ENCODE results near the gene MAPKAPK3. TPM values are rescaled to one million over a fixed set of nuclear protein-coding genes. Genes with fewer than 3 reads are reported as not detected.

Gene MAPKAPK3
- 412 TPM for total RNA-seq
- long read RNA-seq, transcript MAPKAPK3-201 (11 exons, 2,500 nt) = major isoform, 265 of 647 reads
- long read RNA-seq, transcript MAPKAPK3-208 (11 exons, 2,563 nt) = minor isoform, 160 of 647 reads
- long read RNA-seq, partial matches to known transcripts = 174 of 647 reads
- long read RNA-seq, other reads (novel, unspliced or antisense) = 47 of 647 reads

GRCh38 chr3:50617096-50617791, at the start of gene MAPKAPK3:
TSS of gene MAPKAPK3 (plus strand) at chr3:50617151. CDS start at chr3:50617566, 415 bp downstream.
- peak; percentile 85 for DNase-seq (ENCODE audit: missing footprints)
- intact Hi-C loops (cut with DNase I) = loop anchor here (5.0 kb wide), 2 partner anchors 755 to 775 kb away; partner anchors contain the start of gene RBM15B
- peak; percentile 29 for ATAC-seq

GRCh38 chr3:50567386-50568167, 49.4 kb upstream of the MAPKAPK3 start, which contains the start of gene C3orf18:
TSS of gene C3orf18 (minus strand) at chr3:50567747. CDS start at chr3:50565699, 2,048 bp downstream.
- peak; percentile 83 for ATAC-seq
- intact Hi-C loops (cut with DNase I) = loop anchor here (2.0 kb wide), 1 partner anchor 817 kb away; the partner anchor contains the start of gene MANF

GRCh38 chr3:50568947-50569749, 47.8 kb upstream of the MAPKAPK3 start, which contains the start of gene HEMK1:
TSS of gene HEMK1 (plus strand) at chr3:50569522. CDS start at chr3:50571105, 1,583 bp downstream.
- DNase-seq (ENCODE audit: missing footprints) = peak; percentile 99
- intact Hi-C loops (cut with DNase I) = loop anchor here (2.0 kb wide), 1 partner anchor 816 kb away; the partner anchor contains the start of gene MANF
- peak; percentile 90 for ATAC-seq

More at GRCh38 chr3:50567386-50568167, 49.4 kb upstream of the MAPKAPK3 start, which contains the start of gene C3orf18:
- peak; percentile 98 for DNase-seq (ENCODE audit: missing footprints)

- intact Hi-C loops (cut with DNase I) = loop anchor here (5.0 kb wide), 1 partner anchor 82 kb away; no protein-coding TSS in a partner anchor
- ATAC-seq (no peak), DNase-seq (ENCODE audit: missing footprints) (no peak)
Measured at GRCh38 chr3:50570508-50571279, 46.3 kb upstream of the MAPKAPK3 start.

- intact Hi-C loops (cut with DNase I) = loop anchor here (5.0 kb wide), 1 partner anchor 81 kb away; no protein-coding TSS in a partner anchor
- DNase-seq (ENCODE audit: missing footprints) (no peak), ATAC-seq (no peak)
Measured at GRCh38 chr3:50571486-50571885, 45.5 kb upstream of the MAPKAPK3 start.

- ATAC-seq (peak; percentile 29), DNase-seq (ENCODE audit: missing footprints) (peak; percentile 86)
- intact Hi-C loops (cut with DNase I) = loop anchor here (1.0 to 5.0 kb wide), 2 partner anchors 40 to 80 kb away; no protein-coding TSS in a partner anchor
Measured at GRCh38 chr3:50572158-50572557, 44.8 kb upstream of the MAPKAPK3 start.

- no peak for DNase-seq (ENCODE audit: missing footprints)
- intact Hi-C loops (cut with DNase I) = loop anchor here (1.0 to 5.0 kb wide), 2 partner anchors 39 to 79 kb away; no protein-coding TSS in a partner anchor
- no peak for ATAC-seq
Measured at GRCh38 chr3:50572801-50573371, 44.1 kb upstream of the MAPKAPK3 start.

GRCh38 chr3:50573566-50574443, 43.1 kb upstream of the MAPKAPK3 start:
- DNase-seq (ENCODE audit: missing footprints) = no peak
- intact Hi-C loops (cut with DNase I) = loop anchor here (5.0 kb wide), 1 partner anchor 78 kb away; no protein-coding TSS in a partner anchor
- no peak for ATAC-seq

- ATAC-seq (no peak), DNase-seq (ENCODE audit: missing footprints) (no peak)
- intact Hi-C loops (cut with DNase I) = loop anchor here (5.0 kb wide), 1 partner anchor 78 kb away; no protein-coding TSS in a partner anchor
Measured at GRCh38 chr3:50574444-50574831, 42.5 kb upstream of the MAPKAPK3 start.

- DNase-seq (ENCODE audit: missing footprints) (no peak), ATAC-seq (no peak)
- intact Hi-C loops (cut with DNase I) = no loop called here
Measured at GRCh38 chr3:50575372-50575771, 41.6 kb upstream of the MAPKAPK3 start.

GRCh38 chr3:50577348-50577747, 39.6 kb upstream of the MAPKAPK3 start:
- ATAC-seq = no peak
- intact Hi-C loops (cut with DNase I) = no loop called here
- DNase-seq (ENCODE audit: missing footprints) = no peak

GRCh38 chr3:50580683-50581458, 36.1 kb upstream of the MAPKAPK3 start:
- intact Hi-C loops (cut with DNase I) = no loop called here
- ATAC-seq (no peak), DNase-seq (ENCODE audit: missing footprints) (no peak)

GRCh38 chr3:50581459-50581842, 35.5 kb upstream of the MAPKAPK3 start:
- peak; percentile 53 for ATAC-seq
- DNase-seq (ENCODE audit: missing footprints) = no peak
- intact Hi-C loops (cut with DNase I) = no loop called here

- intact Hi-C loops (cut with DNase I) = no loop called here
- DNase-seq (ENCODE audit: missing footprints) (no peak), ATAC-seq (peak; percentile 5)
Measured at GRCh38 chr3:50582083-50582482, 34.9 kb upstream of the MAPKAPK3 start.

GRCh38 chr3:50583897-50584296, 33.1 kb upstream of the MAPKAPK3 start:
- peak; percentile 82 for ATAC-seq
- intact Hi-C loops (cut with DNase I) = loop anchor here (1.0 kb wide), 1 partner anchor 17 kb away; no protein-coding TSS in a partner anchor
- DNase-seq (ENCODE audit: missing footprints) = peak; percentile 89
